Measurements from ENCODE around the gene ELAVL2. TPM values are rescaled to one million over a fixed set of nuclear protein-coding genes. Genes with fewer than 3 reads are reported as not detected.

The ELAVL2 gene
- total RNA-seq, 4 donors from 2014 or later = 0.15 to 4.4 TPM; not detected in 2

GRCh38 chr9:23717505-23717904, 108.5 kb downstream of the ELAVL2 start:
- Histone ChIP-seq H3K27me3 (no peaks in the 10 kb centered on the region), H3K36me3 (no peaks in the 10 kb centered on the region), H3K9me3 (no peaks in the 10 kb centered on the region), H3K27ac (no peak overlapping the region), H3K4me3 (no peak overlapping the region), H3K4me1 (no peaks in the 10 kb centered on the region)
- TF ChIP-seq POLR2A (IDR thresholded peaks at IDR 0.05) (no peak), CTCF (IDR thresholded peaks at IDR 0.05) (no peak)
- intact Hi-C loops (cut with DNase I; ENCODE audit: low total_unique reads) = no loop called here
- DNase-seq = no peak

- intact Hi-C loops (cut with DNase I; ENCODE audit: low total_unique reads) = no loop called here
- TF ChIP-seq POLR2A (IDR thresholded peaks at IDR 0.05) (no peak), CTCF (IDR thresholded peaks at IDR 0.05) (no peak)
Observed at GRCh38 chr9:23707249-23707648, 118.8 kb downstream of the ELAVL2 start.

GRCh38 chr9:23702311-23702922, 123.6 kb downstream of the ELAVL2 start:
- no peaks in the 10 kb centered on the region for H3K9me3 ChIP-seq
- intact Hi-C loops (cut with DNase I; ENCODE audit: low total_unique reads) = no loop called here
- no peak overlapping the region for H3K27ac ChIP-seq
- DNase-seq = no peak
- TF ChIP-seq POLR2A (IDR thresholded peaks at IDR 0.05) (no peak), CTCF (IDR thresholded peaks at IDR 0.05) (no peak)
- no peak overlapping the region for H3K4me3 ChIP-seq
- H3K36me3 ChIP-seq = no peaks in the 10 kb centered on the region
- no peaks in the 10 kb centered on the region for H3K4me1 ChIP-seq
- no peaks in the 10 kb centered on the region for H3K27me3 ChIP-seq

More at GRCh38 chr9:23707249-23707648, 118.8 kb downstream of the ELAVL2 start:
- H3K27ac ChIP-seq = no peak overlapping the region
- H3K36me3 ChIP-seq = no peaks in the 10 kb centered on the region
- no peaks in the 10 kb centered on the region for H3K27me3 ChIP-seq
- no peak for DNase-seq
- no peaks in the 10 kb centered on the region for H3K4me1 ChIP-seq
- H3K4me3 ChIP-seq = no peak overlapping the region
- no peaks in the 10 kb centered on the region for H3K9me3 ChIP-seq

GRCh38 chr9:23701291-23701690, 124.7 kb downstream of the ELAVL2 start:
- no peaks in the 10 kb centered on the region for H3K9me3 ChIP-seq
- no peaks in the 10 kb centered on the region for H3K27me3 ChIP-seq
- no peak overlapping the region for H3K27ac ChIP-seq
- intact Hi-C loops (cut with DNase I; ENCODE audit: low total_unique reads) = no loop called here
- H3K36me3 ChIP-seq = no peaks in the 10 kb centered on the region
- no peaks in the 10 kb centered on the region for H3K4me1 ChIP-seq
- no peak for TF ChIP-seq CTCF (IDR thresholded peaks at IDR 0.05)
- TF ChIP-seq POLR2A (IDR thresholded peaks at IDR 0.05) = no peak
- DNase-seq = no peak
- H3K4me3 ChIP-seq = no peak overlapping the region

- DNase-seq = no peak
- Histone ChIP-seq H3K4me1 (no peaks in the 10 kb centered on the region), H3K27ac (no peak overlapping the region), H3K36me3 (no peaks in the 10 kb centered on the region), H3K9me3 (no peaks in the 10 kb centered on the region), H3K4me3 (no peak overlapping the region), H3K27me3 (no peaks in the 10 kb centered on the region)
- intact Hi-C loops (cut with DNase I; ENCODE audit: low total_unique reads) = no loop called here
- TF ChIP-seq CTCF (IDR thresholded peaks at IDR 0.05) (no peak), POLR2A (IDR thresholded peaks at IDR 0.05) (no peak)
Observed at GRCh38 chr9:23700359-23700758, 125.7 kb downstream of the ELAVL2 start.
